ENCODE measurements around the gene SLC13A4.

The SLC13A4 gene

DNA sequence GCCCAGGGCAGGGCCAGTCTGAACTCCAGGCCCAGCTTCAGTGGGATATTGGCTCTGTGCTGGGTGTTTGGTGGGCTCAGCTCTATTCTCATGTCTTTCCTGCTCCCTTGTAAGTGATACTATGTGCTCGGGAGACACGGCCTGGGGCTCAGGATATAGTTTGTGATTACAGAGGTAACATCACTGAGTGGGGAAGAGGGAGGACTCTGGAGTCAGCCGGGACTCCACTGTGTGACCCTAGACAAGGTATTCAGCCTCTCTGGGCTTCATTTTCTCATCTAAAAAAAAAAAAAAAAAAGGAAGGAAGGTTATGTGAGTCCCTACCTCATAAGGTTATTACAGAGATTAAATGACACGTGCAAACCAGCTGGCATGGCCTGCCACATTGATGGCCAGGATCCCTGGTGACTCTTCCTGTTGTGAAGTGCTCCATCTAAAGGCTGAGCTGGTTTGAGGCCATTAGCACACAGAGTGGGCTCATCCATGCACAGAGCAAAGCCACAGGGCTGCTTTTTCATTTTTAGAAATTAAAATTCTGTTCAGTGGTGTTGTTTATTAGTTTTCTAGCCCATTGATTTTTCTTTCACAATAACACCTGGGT is 15.7 kb downstream of the SLC13A4 start:
- no peak overlapping the region for H3K27ac ChIP-seq (ENCODE audit: low read depth in 2 of 2, low read length in 2 of 2)
- H3K4me1 ChIP-seq (ENCODE audit: control insufficient read depth in 2 of 2, insufficient read depth in 2 of 2, low read length in 2 of 2): no peaks in the 10 kb centered on the region
- no peaks in the 10 kb centered on the region for H3K27me3 ChIP-seq (ENCODE audit: control insufficient read depth in 2 of 2, insufficient read depth in 2 of 2, low read length in 2 of 2)
- H3K9me3 ChIP-seq (ENCODE audit: control insufficient read depth in 2 of 2, low read length in 2 of 2): no peaks in the 10 kb centered on the region
- H3K9ac ChIP-seq (ENCODE audit: low read depth in 1 of 2, low read length in 2 of 2): no peak overlapping the region
- no peak overlapping the region for H3K4me3 ChIP-seq (ENCODE audit: low read length in 2 of 2)
- no peaks in the 10 kb centered on the region for H3K36me3 ChIP-seq (ENCODE audit: control insufficient read depth in 2 of 2, insufficient read depth in 2 of 2, low read length in 2 of 2)

DNA sequence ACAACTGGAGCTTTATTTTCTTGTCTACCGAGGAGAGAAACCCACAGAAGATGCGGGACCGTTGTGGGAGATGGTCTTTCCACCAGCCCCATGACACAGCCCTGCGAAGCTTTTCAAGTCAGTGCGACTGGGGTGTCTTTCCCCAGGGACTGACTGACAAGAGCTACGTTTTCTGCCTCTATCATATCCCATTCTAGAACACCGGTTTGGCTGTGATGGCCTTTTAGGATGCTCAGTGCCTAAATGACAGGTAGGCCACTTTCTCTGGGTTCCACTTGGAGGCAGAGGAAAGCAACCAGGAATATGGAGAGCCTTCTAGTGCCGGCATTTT is 16.9 kb downstream of the SLC13A4 start:
- no peaks in the 10 kb centered on the region for H3K36me3 ChIP-seq (ENCODE audit: control insufficient read depth in 2 of 2, insufficient read depth in 2 of 2, low read length in 2 of 2)
- H3K4me3 ChIP-seq (ENCODE audit: low read length in 2 of 2): no peak overlapping the region
- no peak overlapping the region for H3K27ac ChIP-seq (ENCODE audit: low read depth in 2 of 2, low read length in 2 of 2)
- H3K27me3 ChIP-seq (ENCODE audit: control insufficient read depth in 2 of 2, insufficient read depth in 2 of 2, low read length in 2 of 2): no peaks in the 10 kb centered on the region
- no peak overlapping the region for H3K9ac ChIP-seq (ENCODE audit: low read depth in 1 of 2, low read length in 2 of 2)
- no peaks in the 10 kb centered on the region for H3K9me3 ChIP-seq (ENCODE audit: control insufficient read depth in 2 of 2, low read length in 2 of 2)
- no peaks in the 10 kb centered on the region for H3K4me1 ChIP-seq (ENCODE audit: control insufficient read depth in 2 of 2, insufficient read depth in 2 of 2, low read length in 2 of 2)

DNA sequence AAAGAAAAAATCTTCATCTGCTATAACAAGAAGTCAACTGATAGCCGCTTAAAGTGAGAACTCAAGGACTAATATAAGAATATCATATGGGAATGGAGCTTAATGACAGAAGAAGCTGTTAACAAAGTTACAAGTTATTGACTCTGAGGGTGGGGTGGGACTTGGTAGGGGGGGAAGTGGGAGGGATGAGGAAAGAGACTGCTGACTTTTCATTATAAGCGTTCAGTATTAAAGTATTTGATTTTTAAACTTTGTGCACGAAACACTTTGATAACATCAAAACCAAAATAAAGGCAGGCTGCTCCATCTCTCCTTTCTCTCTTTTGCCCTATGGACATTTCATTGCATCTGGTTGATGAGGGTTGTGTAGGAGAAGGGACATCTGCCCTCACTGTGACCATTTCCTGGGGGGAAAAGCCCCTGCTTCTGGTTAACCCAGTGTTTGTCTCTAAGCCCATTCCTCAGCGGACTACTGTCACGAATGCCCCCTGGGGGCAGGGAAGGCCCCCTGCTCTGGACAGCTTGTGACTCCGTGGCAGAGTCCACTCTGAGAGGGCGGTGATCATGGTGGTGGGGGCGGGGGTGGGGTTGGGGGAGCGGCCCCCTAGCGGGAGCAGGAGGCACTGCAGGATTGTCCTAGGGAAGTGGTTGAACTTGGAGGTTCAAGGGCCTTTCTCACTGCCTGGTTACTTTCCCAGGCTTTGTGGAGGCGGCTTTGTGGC is 17.4 kb downstream of the SLC13A4 start:
- no peaks in the 10 kb centered on the region for H3K4me1 ChIP-seq (ENCODE audit: control insufficient read depth in 2 of 2, insufficient read depth in 2 of 2, low read length in 2 of 2)
- H3K9ac ChIP-seq (ENCODE audit: low read depth in 1 of 2, low read length in 2 of 2): no peak overlapping the region
- no peaks in the 10 kb centered on the region for H3K36me3 ChIP-seq (ENCODE audit: control insufficient read depth in 2 of 2, insufficient read depth in 2 of 2, low read length in 2 of 2)
- H3K27ac ChIP-seq (ENCODE audit: low read depth in 2 of 2, low read length in 2 of 2): no peak overlapping the region
- H3K9me3 ChIP-seq (ENCODE audit: control insufficient read depth in 2 of 2, low read length in 2 of 2): no peaks in the 10 kb centered on the region
- H3K27me3 ChIP-seq (ENCODE audit: control insufficient read depth in 2 of 2, insufficient read depth in 2 of 2, low read length in 2 of 2): no peaks in the 10 kb centered on the region
- no peak overlapping the region for H3K4me3 ChIP-seq (ENCODE audit: low read length in 2 of 2)

DNA sequence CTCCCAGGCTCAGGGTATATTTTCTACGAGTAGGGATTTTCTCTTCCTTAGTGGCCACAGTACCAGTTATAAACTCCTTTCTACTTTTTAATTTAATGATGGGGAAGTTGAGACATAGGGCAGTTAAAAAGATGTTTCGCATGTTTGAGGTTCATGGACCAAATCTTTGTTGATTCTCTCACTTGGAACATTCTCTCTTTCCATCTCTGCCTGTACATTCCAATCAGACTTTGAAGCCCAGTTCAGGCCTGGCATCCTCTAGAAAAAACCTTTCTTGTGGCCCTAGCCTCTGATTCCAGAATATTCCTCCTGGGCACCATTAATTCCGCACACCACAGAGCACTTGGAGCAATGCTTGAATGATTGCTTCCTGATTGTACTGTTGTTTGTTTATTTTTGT is 18.5 kb downstream of the SLC13A4 start:
- no peak overlapping the region for H3K9ac ChIP-seq (ENCODE audit: low read depth in 1 of 2, low read length in 2 of 2)
- no peak overlapping the region for H3K27ac ChIP-seq (ENCODE audit: low read depth in 2 of 2, low read length in 2 of 2)
- no peak overlapping the region for H3K4me3 ChIP-seq (ENCODE audit: low read length in 2 of 2)
- H3K36me3 ChIP-seq (ENCODE audit: control insufficient read depth in 2 of 2, insufficient read depth in 2 of 2, low read length in 2 of 2): no peaks in the 10 kb centered on the region
- H3K4me1 ChIP-seq (ENCODE audit: control insufficient read depth in 2 of 2, insufficient read depth in 2 of 2, low read length in 2 of 2): no peaks in the 10 kb centered on the region
- no peaks in the 10 kb centered on the region for H3K27me3 ChIP-seq (ENCODE audit: control insufficient read depth in 2 of 2, insufficient read depth in 2 of 2, low read length in 2 of 2)
- no peaks in the 10 kb centered on the region for H3K9me3 ChIP-seq (ENCODE audit: control insufficient read depth in 2 of 2, low read length in 2 of 2)

DNA sequence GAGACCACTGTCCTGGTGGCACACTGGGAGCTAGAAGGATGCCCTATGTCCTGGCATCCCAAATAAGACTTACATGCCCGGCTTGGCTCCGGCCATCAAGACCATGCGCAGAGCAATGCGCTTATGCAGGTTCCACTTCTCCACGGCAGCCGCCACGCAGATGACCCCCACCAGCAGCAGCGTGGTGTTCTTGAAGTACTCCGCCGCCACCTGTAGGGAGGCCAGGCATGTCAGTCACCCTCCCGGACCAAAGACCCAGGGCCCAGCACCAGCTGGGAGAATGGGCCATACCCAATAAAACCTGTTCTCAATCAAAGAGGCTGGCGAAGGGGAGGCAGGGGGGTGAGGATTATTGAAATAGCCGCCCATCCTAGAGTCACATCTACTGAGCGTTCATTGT is 19.9 kb downstream of the SLC13A4 start:
- Histone ChIP-seq H3K36me3 (ENCODE audit: control insufficient read depth in 2 of 2, insufficient read depth in 2 of 2, low read length in 2 of 2) (no peaks in the 10 kb centered on the region), H3K4me1 (ENCODE audit: control insufficient read depth in 2 of 2, insufficient read depth in 2 of 2, low read length in 2 of 2) (no peaks in the 10 kb centered on the region), H3K27ac (ENCODE audit: low read depth in 2 of 2, low read length in 2 of 2) (no peak overlapping the region), H3K27me3 (ENCODE audit: control insufficient read depth in 2 of 2, insufficient read depth in 2 of 2, low read length in 2 of 2) (no peaks in the 10 kb centered on the region), H3K9ac (ENCODE audit: low read depth in 1 of 2, low read length in 2 of 2) (no peak overlapping the region), H3K9me3 (ENCODE audit: control insufficient read depth in 2 of 2, low read length in 2 of 2) (no peaks in the 10 kb centered on the region), H3K4me3 (ENCODE audit: low read length in 2 of 2) (no peak overlapping the region)

DNA sequence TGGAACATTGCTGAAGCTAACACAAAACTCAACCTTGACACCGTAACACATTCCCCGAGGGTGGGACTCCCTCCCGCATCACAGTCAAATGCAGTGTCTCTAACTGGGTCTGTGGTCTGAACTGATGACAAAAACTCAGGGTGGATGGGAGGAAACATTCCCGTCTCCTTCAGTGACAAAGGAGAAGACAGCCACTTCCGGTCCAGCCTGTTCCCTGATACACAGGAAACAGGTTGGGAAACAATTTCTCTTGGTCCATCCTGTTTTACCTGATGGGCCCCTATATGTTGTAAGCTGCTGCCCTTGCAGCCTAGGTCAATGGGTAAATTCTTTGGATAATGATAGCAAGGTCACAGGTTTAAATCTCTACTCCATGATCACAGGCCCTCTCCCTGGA is 20.4 kb downstream of the SLC13A4 start:
- Histone ChIP-seq H3K36me3 (ENCODE audit: control insufficient read depth in 2 of 2, insufficient read depth in 2 of 2, low read length in 2 of 2) (no peaks in the 10 kb centered on the region), H3K27ac (ENCODE audit: low read depth in 2 of 2, low read length in 2 of 2) (no peak overlapping the region), H3K4me3 (ENCODE audit: low read length in 2 of 2) (no peak overlapping the region), H3K9me3 (ENCODE audit: control insufficient read depth in 2 of 2, low read length in 2 of 2) (no peaks in the 10 kb centered on the region), H3K9ac (ENCODE audit: low read depth in 1 of 2, low read length in 2 of 2) (no peak overlapping the region), H3K4me1 (ENCODE audit: control insufficient read depth in 2 of 2, insufficient read depth in 2 of 2, low read length in 2 of 2) (no peaks in the 10 kb centered on the region), H3K27me3 (ENCODE audit: control insufficient read depth in 2 of 2, insufficient read depth in 2 of 2, low read length in 2 of 2) (no peaks in the 10 kb centered on the region)

DNA sequence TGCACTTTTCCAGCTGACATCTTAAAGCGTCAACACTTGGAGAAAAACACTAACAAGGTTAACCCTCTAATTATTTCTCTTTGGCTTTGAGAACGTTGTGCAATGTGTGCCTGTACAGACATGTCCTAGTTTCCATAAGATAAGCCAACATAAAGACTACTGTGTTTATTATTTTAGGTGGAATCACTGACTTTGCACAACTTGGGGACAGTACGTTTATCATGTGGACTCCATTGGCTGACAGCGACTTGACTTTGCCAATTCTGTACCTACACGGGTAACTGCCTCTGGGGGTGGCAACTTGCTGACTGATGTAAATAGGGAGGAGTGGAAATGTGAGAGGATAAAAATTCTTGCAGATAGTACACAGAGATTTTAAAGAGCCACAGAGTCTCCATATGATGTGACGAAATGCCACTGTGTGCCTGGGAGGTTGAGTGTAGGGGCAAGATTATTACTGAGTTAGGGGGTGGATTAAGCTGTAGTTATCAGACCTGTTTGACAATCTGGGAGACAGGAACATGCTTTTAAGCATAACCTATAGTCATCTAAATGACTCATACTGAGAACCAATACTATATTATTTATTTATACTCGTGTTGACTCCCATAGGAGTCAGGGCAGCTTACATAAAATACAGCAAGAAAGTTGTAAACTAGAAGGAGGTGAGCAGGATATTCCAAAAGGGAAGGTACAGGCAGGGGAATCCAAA is 21.0 kb downstream of the SLC13A4 start:
- Histone ChIP-seq H3K4me3 (ENCODE audit: low read length in 2 of 2) (no peak overlapping the region), H3K4me1 (ENCODE audit: control insufficient read depth in 2 of 2, insufficient read depth in 2 of 2, low read length in 2 of 2) (no peaks in the 10 kb centered on the region), H3K27ac (ENCODE audit: low read depth in 2 of 2, low read length in 2 of 2) (no peak overlapping the region), H3K9me3 (ENCODE audit: control insufficient read depth in 2 of 2, low read length in 2 of 2) (no peaks in the 10 kb centered on the region), H3K9ac (ENCODE audit: low read depth in 1 of 2, low read length in 2 of 2) (no peak overlapping the region), H3K27me3 (ENCODE audit: control insufficient read depth in 2 of 2, insufficient read depth in 2 of 2, low read length in 2 of 2) (no peaks in the 10 kb centered on the region), H3K36me3 (ENCODE audit: control insufficient read depth in 2 of 2, insufficient read depth in 2 of 2, low read length in 2 of 2) (no peaks in the 10 kb centered on the region)

DNA sequence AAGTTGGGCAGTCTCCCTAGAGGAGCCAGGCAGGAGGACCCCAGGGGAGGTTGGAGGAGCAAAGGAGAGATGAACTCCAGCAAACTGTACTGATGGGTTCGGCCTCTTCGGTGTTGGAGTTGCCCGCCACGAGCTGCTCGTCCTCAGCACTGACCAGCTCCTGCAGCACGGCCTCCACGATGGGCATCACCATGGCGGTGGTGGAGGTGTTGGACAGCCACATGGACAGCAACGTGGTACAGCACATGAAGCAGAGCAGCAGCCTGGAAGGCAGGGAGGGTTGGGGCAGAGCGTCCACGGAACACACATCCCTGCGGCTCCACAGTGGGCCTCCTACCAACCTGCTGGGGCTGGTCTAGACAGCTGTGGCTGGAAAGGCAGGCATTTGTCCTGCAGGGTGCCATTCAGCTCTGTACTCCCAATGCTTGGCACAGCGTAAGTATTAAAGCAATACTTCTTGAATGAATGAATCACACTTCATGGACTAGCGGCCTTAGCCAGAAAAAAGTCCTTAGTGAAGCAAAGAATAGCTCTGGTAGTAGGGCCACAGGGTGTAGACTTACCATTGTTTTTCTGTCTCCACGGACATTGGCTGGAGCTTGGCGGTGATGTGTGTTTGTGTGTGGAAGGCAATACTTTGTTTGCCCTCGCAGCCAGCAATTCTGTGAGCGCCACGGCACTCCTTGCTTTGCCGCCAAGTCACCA is 21.8 kb downstream of the SLC13A4 start:
- Histone ChIP-seq H3K27me3 (ENCODE audit: control insufficient read depth in 2 of 2, insufficient read depth in 2 of 2, low read length in 2 of 2) (no peaks in the 10 kb centered on the region), H3K4me1 (ENCODE audit: control insufficient read depth in 2 of 2, insufficient read depth in 2 of 2, low read length in 2 of 2) (no peaks in the 10 kb centered on the region), H3K4me3 (ENCODE audit: low read length in 2 of 2) (no peak overlapping the region), H3K27ac (ENCODE audit: low read depth in 2 of 2, low read length in 2 of 2) (no peak overlapping the region), H3K36me3 (ENCODE audit: control insufficient read depth in 2 of 2, insufficient read depth in 2 of 2, low read length in 2 of 2) (no peaks in the 10 kb centered on the region), H3K9ac (ENCODE audit: low read depth in 1 of 2, low read length in 2 of 2) (no peak overlapping the region), H3K9me3 (ENCODE audit: control insufficient read depth in 2 of 2, low read length in 2 of 2) (no peaks in the 10 kb centered on the region)

DNA sequence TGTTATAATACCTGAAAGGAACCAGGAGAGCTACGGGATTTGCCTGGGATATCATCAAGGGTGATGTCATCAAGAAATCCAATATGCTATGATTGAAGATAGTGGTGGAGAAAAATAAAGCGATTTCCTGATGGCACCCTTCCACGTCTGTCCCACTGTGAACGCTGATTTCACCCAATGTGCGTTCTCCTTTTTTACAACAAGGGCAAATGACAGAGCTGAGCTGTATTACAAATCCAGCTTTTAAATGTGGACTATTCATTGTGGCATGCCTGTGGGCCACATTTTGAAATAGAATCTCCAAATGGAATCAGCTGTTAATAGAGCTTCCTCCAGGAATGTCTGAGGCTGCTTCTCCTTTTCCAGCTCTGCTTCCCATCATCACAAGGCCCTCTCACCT is 23.3 kb downstream of the SLC13A4 start:
- H3K4me3 ChIP-seq (ENCODE audit: low read length in 2 of 2): no peak overlapping the region
- no peak overlapping the region for H3K27ac ChIP-seq (ENCODE audit: low read depth in 2 of 2, low read length in 2 of 2)
- no peaks in the 10 kb centered on the region for H3K4me1 ChIP-seq (ENCODE audit: control insufficient read depth in 2 of 2, insufficient read depth in 2 of 2, low read length in 2 of 2)
- H3K9ac ChIP-seq (ENCODE audit: low read depth in 1 of 2, low read length in 2 of 2): no peak overlapping the region
- H3K36me3 ChIP-seq (ENCODE audit: control insufficient read depth in 2 of 2, insufficient read depth in 2 of 2, low read length in 2 of 2): no peaks in the 10 kb centered on the region
- no peaks in the 10 kb centered on the region for H3K27me3 ChIP-seq (ENCODE audit: control insufficient read depth in 2 of 2, insufficient read depth in 2 of 2, low read length in 2 of 2)
- no peaks in the 10 kb centered on the region for H3K9me3 ChIP-seq (ENCODE audit: control insufficient read depth in 2 of 2, low read length in 2 of 2)

DNA sequence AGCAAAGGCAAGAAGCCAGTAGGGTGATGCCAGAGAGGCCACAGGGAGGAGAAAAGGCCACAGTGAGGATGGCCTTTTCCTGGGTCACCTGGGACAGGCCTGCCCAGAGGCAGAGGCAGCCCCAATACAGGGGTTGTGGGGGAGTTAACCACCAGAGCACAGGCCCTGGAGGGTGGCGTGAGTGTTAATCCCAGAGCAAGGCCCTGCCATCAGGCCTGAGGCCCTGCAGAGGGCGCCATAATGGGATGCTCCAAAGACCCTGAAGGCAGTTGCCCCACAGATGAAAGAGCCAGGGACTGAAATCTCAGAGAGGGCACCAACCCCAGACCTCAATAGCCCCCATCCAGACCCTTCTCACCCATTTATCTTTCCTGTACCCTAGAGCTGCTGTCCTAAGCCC is 23.9 kb downstream of the SLC13A4 start:
- no peaks in the 10 kb centered on the region for H3K27me3 ChIP-seq (ENCODE audit: control insufficient read depth in 2 of 2, insufficient read depth in 2 of 2, low read length in 2 of 2)
- H3K4me3 ChIP-seq (ENCODE audit: low read length in 2 of 2): no peak overlapping the region
- no peak overlapping the region for H3K27ac ChIP-seq (ENCODE audit: low read depth in 2 of 2, low read length in 2 of 2)
- H3K9me3 ChIP-seq (ENCODE audit: control insufficient read depth in 2 of 2, low read length in 2 of 2): no peaks in the 10 kb centered on the region
- H3K9ac ChIP-seq (ENCODE audit: low read depth in 1 of 2, low read length in 2 of 2): no peak overlapping the region
- H3K4me1 ChIP-seq (ENCODE audit: control insufficient read depth in 2 of 2, insufficient read depth in 2 of 2, low read length in 2 of 2): no peaks in the 10 kb centered on the region
- H3K36me3 ChIP-seq (ENCODE audit: control insufficient read depth in 2 of 2, insufficient read depth in 2 of 2, low read length in 2 of 2): no peaks in the 10 kb centered on the region

Measured in mucosa of rectum (tissue), 2 donors.